Measurements from ENCODE around the gene PAPLN.
A peak's percentile ranks its signal among the peaks of the same experiment; 100 is the strongest.
"Not testable (repeated sequence)": the region's sequence is repeated elsewhere in the genome, so short reads cannot be mapped to it uniquely, and the experiment has no call there.

PAPLN gene

DNA sequence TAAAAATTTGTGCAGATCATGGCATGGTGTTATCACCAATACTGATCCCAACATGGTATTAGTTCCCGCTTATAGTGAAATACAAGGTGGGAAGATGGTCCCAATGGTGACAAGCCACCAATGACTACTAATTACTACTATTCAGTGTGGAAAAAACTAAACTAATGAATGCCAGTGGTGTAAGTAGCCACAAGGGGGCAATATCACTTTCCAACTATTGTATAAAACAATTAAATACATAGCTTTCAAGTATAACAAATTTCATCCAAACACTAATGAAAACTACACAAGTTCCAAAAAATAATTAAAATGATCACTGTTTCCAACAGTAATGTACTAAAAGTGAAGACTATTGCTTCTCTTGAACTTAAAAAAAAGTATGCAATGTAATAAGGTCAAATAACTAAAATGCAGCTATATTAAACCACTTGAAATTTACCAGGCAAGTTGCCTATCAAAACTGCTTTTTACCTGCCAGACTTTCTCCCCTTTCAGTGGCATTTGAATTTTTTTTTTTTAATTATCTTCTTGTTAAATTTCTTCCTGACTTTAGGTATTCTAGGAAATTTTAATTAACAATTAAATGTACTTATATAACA is 58.0 kb downstream of the PAPLN start:
- Histone ChIP-seq H3K4me3 (no peak overlapping the region), H3K27ac (no peak overlapping the region)
- TF ChIP-seq, protein P1, sequence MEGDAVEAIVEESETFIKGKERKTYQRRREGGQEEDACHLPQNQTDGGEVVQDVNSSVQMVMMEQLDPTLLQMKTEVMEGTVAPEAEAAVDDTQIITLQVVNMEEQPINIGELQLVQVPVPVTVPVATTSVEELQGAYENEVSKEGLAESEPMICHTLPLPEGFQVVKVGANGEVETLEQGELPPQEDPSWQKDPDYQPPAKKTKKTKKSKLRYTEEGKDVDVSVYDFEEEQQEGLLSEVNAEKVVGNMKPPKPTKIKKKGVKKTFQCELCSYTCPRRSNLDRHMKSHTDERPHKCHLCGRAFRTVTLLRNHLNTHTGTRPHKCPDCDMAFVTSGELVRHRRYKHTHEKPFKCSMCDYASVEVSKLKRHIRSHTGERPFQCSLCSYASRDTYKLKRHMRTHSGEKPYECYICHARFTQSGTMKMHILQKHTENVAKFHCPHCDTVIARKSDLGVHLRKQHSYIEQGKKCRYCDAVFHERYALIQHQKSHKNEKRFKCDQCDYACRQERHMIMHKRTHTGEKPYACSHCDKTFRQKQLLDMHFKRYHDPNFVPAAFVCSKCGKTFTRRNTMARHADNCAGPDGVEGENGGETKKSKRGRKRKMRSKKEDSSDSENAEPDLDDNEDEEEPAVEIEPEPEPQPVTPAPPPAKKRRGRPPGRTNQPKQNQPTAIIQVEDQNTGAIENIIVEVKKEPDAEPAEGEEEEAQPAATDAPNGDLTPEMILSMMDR (IDR thresholded peaks at IDR 0.05): peak; percentile 54
- no peak for DNase-seq (ENCODE audit: low spot score)

GRCh38 chr14:73305499-73305898 is 68.2 kb downstream of the PAPLN start:
- TF ChIP-seq, protein P1 (IDR thresholded peaks at IDR 0.05): no peak
- H3K27ac ChIP-seq: no peak overlapping the region
- no peak for DNase-seq (ENCODE audit: low spot score)
- H3K4me3 ChIP-seq: no peak overlapping the region

GRCh38 chr14:73307261-73307660 is 70.0 kb downstream of the PAPLN start:
- H3K27ac ChIP-seq: no peak overlapping the region

DNA sequence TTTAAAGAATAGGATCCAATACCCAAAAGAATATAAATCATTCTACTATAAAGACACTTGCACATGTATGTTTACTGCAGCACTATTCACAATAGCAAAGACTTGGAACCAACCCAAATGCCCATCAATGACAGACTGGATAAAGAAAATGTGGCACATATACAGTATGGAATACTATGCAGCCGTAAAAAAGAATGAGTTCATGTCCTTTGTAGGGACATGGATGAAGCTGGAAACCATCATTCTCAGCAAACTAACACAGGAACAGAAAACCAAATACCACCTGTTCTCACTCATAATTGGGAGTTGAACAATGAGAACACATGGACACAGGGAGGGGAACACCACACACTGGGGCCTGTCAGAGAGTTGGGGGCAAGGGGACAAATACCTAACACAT is 71.9 kb downstream of the PAPLN start:
- H3K27ac ChIP-seq; DNase-seq (ENCODE audit: low spot score); H3K4me3 ChIP-seq: not testable (repeated sequence)

More at GRCh38 chr14:73307261-73307660, 70.0 kb downstream of the PAPLN start:
- DNase-seq (ENCODE audit: low spot score): no peak
- H3K4me3 ChIP-seq: no peak overlapping the region
- TF ChIP-seq, protein P1 (IDR thresholded peaks at IDR 0.05): no peak

- Histone ChIP-seq H3K27ac (peak overlapping the region in 1 of 2 donors; percentile 13), H3K4me3 (no peak overlapping the region)
- no peak for DNase-seq (ENCODE audit: low spot score)
- TF ChIP-seq, protein P1 (IDR thresholded peaks at IDR 0.05): no peak
Measured at GRCh38 chr14:73311708-73312030, 74.4 kb downstream of the PAPLN start.

- TF ChIP-seq, protein P1 (IDR thresholded peaks at IDR 0.05): no peak
- Histone ChIP-seq H3K4me3 (no peak overlapping the region), H3K27ac (no peak overlapping the region)
- no peak for DNase-seq (ENCODE audit: low spot score)
Measured at GRCh38 chr14:73312687-73313086, 75.4 kb downstream of the PAPLN start.

- Histone ChIP-seq H3K4me3 (no peak overlapping the region), H3K27ac (no peak overlapping the region)
- TF ChIP-seq, protein P1 (IDR thresholded peaks at IDR 0.05): no peak
- no peak for DNase-seq (ENCODE audit: low spot score)
Measured at GRCh38 chr14:73313151-73313550, 75.8 kb downstream of the PAPLN start.

Measured in coronary artery (tissue), 2 donors.